Loucy (cell line): Measurements from ENCODE around the gene MMGT1.

Experiments
- H2AFZ ChIP-seq: fragments of 200-600 bp; sonication (generic); 2 replicates; pipeline ENCODE4 v1.6.0; 2016; ENCODE audit warnings: antibody characterized with exemption, mild to moderate bottlenecking, low read length, moderate library complexity
- H3F3A ChIP-seq: fragments of 200-600 bp; 2 replicates; pipeline ENCODE4 v1.6.0; 2016; ENCODE audit warnings: antibody characterized with exemption, low read depth, mild to moderate bottlenecking
- H3K27me3 ChIP-seq: fragments of 200-600 bp; sonication (generic); 2 replicates; pipeline ENCODE4 v1.6.1; 2014; ENCODE audit warnings: low read length, mild to moderate bottlenecking; ENCODE audit not compliant: insufficient read depth, poor library complexity, severe bottlenecking
- H3K36me3 ChIP-seq: fragments of 200-600 bp; sonication (generic); 2 replicates; pipeline ENCODE4 v1.6.1; 2016; ENCODE audit warnings: low read length; ENCODE audit not compliant: insufficient read depth
- H3K4me1 ChIP-seq: fragments of 200-600 bp; sonication (generic); 2 replicates; pipeline ENCODE4 v1.5.1; 2014; ENCODE audit warnings: low read length, mild to moderate bottlenecking; ENCODE audit not compliant: insufficient read depth, poor library complexity, severe bottlenecking
- H3K4me2 ChIP-seq: fragments of 200-600 bp; sonication (generic); 2 replicates; pipeline ENCODE4 v1.6.0; 2014; ENCODE audit warnings: antibody characterized with exemption, low read length, low read depth, mild to moderate bottlenecking; ENCODE audit not compliant: poor library complexity, severe bottlenecking
- H3K4me3 ChIP-seq: fragments of 200-600 bp; sonication (generic); 2 replicates; pipeline ENCODE4 v1.5.1; 2014; ENCODE audit warnings: low read length, mild to moderate bottlenecking, mixed read lengths; ENCODE audit not compliant: poor library complexity, severe bottlenecking
- H3K79me2 ChIP-seq: fragments of 200-600 bp; sonication (generic); 2 replicates; pipeline ENCODE4 v1.6.1; 2014; ENCODE audit warnings: low read length; ENCODE audit not compliant: insufficient read depth
- H3K9ac ChIP-seq: fragments of 200-600 bp; sonication (generic); 2 replicates; pipeline ENCODE4 v1.6.0; 2014; ENCODE audit warnings: mild to moderate bottlenecking, low read depth, low read length, moderate library complexity; ENCODE audit not compliant: poor library complexity, severe bottlenecking
- H3K9me2 ChIP-seq: fragments of 200-600 bp; sonication (generic); replicated peaks from 2 replicates; pipeline ENCODE4 v1.6.1; 2016; ENCODE audit warnings: low read depth, low read length, mixed read lengths
- H3K9me3 ChIP-seq: fragments of 200-600 bp; sonication (generic); 2 replicates; pipeline ENCODE4 v1.6.1; 2014; ENCODE audit warnings: mild to moderate bottlenecking, antibody characterized with exemption, low read length, low read depth; ENCODE audit not compliant: insufficient read depth
- H4K20me1 ChIP-seq: fragments of 200-600 bp; sonication (generic); 2 replicates; pipeline ENCODE4 v1.6.0; 2014; ENCODE audit warnings: antibody characterized with exemption, low read length, mild to moderate bottlenecking; ENCODE audit not compliant: insufficient read depth, poor library complexity, severe bottlenecking
- EZH2phosphoT487 ChIP-seq: fragments of 200-600 bp; IDR thresholded peaks from 2 replicates; pipeline ENCODE4 v1.6.1; 2018; ENCODE audit warnings: antibody characterized with exemption, mild to moderate bottlenecking, moderate library complexity, borderline replicate concordance
- TF ChIP-seq, protein P1 (sequence below): fragments of 200-600 bp; sonication (generic); conservative IDR thresholded peaks from 2 replicates; pipeline ENCODE4 v1.5.1; 2014; ENCODE audit warnings: mild to moderate bottlenecking, antibody characterized with exemption, low read length

Gene MMGT1

DNA sequence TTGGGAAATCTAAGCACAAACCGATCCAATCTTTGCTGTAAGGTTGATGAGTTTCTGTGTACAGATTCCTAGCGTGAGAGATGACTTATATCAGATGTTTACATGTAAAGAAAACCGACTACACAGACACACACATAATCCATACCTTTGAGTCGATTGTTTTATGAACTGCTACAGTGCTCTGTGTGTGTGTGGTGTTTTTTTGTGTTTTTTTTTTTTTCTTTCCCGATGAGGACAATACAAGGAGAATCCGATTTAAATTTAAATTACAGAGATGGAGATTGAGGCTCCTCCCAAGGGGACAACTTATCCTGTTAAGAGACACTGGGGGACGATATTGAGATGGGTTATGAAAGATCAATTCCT is 11.0 kb upstream of the MMGT1 start:
- H3K4me1 ChIP-seq, result peaks cover 29% of the 10 kb centered on the region
- no peaks in the 10 kb centered on the region for H3K27me3 ChIP-seq
- peaks cover 34% of the 10 kb centered on the region for H3K79me2 ChIP-seq
- H2AFZ ChIP-seq, result peak overlapping the region; percentile 95
- H3K9ac ChIP-seq, result peak overlapping the region; percentile 80
- H3K4me2 ChIP-seq, result peak overlapping the region; percentile 83
- no peak for TF ChIP-seq EZH2phosphoT487
- H4K20me1 ChIP-seq, result peaks cover 5% of the 10 kb centered on the region
- H3K4me3 ChIP-seq, result peak overlapping the region; percentile 87
- no peaks in the 10 kb centered on the region for H3K36me3 ChIP-seq
- H3F3A ChIP-seq, result no peaks in the 10 kb centered on the region
- H3K9me3 ChIP-seq, result no peaks in the 10 kb centered on the region
- no peaks in the 10 kb centered on the region for H3K9me2 ChIP-seq

DNA sequence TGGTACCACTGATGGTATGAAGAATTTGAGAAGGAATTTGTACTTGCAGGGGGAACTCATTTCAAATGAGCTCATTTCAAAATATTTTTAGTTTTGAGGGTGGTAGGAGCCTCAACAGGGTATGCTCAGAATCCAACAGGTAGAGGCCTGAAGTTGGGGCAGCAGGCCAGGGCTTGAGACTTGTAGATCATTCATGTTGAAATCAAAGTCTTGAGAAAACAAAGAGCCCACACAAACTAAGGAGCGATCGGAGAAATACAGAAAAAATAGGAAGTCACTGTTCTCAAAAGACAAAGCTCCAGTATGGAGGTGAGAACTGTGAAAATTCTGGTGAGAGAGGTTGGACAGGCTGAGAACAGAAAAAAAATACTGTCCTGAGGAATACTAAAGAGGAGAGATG is 10.5 kb upstream of the MMGT1 start:
- H3K79me2 ChIP-seq, result peaks cover 30% of the 10 kb centered on the region
- peaks cover 27% of the 10 kb centered on the region for H3K4me1 ChIP-seq
- H3K9me2 ChIP-seq, result no peaks in the 10 kb centered on the region
- peak overlapping the region; percentile 95; the same call in 1 of the 2 replicates for H2AFZ ChIP-seq
- H3K9me3 ChIP-seq, result no peaks in the 10 kb centered on the region
- no peaks in the 10 kb centered on the region for H3F3A ChIP-seq
- peak overlapping the region; percentile 80 for H3K9ac ChIP-seq
- no peaks in the 10 kb centered on the region for H3K36me3 ChIP-seq
- peak overlapping the region; percentile 83 for H3K4me2 ChIP-seq
- H4K20me1 ChIP-seq, result peaks cover 5% of the 10 kb centered on the region
- no peaks in the 10 kb centered on the region for H3K27me3 ChIP-seq
- TF ChIP-seq EZH2phosphoT487, result no peak
- TF ChIP-seq, protein P1, sequence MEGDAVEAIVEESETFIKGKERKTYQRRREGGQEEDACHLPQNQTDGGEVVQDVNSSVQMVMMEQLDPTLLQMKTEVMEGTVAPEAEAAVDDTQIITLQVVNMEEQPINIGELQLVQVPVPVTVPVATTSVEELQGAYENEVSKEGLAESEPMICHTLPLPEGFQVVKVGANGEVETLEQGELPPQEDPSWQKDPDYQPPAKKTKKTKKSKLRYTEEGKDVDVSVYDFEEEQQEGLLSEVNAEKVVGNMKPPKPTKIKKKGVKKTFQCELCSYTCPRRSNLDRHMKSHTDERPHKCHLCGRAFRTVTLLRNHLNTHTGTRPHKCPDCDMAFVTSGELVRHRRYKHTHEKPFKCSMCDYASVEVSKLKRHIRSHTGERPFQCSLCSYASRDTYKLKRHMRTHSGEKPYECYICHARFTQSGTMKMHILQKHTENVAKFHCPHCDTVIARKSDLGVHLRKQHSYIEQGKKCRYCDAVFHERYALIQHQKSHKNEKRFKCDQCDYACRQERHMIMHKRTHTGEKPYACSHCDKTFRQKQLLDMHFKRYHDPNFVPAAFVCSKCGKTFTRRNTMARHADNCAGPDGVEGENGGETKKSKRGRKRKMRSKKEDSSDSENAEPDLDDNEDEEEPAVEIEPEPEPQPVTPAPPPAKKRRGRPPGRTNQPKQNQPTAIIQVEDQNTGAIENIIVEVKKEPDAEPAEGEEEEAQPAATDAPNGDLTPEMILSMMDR, result no peak
- peak overlapping the region; percentile 87 for H3K4me3 ChIP-seq

DNA sequence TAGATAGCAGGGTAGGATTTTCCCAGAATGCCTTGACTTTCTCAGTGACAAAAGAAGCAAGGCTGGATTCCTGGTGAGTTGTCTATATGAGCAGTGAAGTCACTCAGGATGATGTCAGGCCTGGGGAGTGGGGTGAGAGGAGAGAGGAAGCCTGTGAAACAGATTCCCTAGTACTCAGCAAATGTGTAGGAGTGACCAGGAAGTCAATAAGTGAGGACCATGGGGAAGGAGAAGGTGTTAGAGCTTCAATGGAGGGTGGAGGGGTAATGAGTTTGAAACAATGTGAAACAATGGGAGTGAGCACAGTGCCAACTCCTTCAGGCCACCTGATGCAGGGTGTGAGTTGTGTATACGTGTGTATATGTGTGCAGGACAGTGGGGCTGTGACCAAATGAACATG is 9.1 kb upstream of the MMGT1 start:
- H3K36me3 ChIP-seq, result no peaks in the 10 kb centered on the region
- H3F3A ChIP-seq, result no peaks in the 10 kb centered on the region
- no peak overlapping the region for H3K9ac ChIP-seq
- H3K9me3 ChIP-seq, result no peaks in the 10 kb centered on the region
- no peak overlapping the region for H3K4me3 ChIP-seq
- TF ChIP-seq, protein P1, result no peak
- TF ChIP-seq EZH2phosphoT487, result no peak
- H3K9me2 ChIP-seq, result no peaks in the 10 kb centered on the region
- H3K27me3 ChIP-seq, result no peaks in the 10 kb centered on the region
- peak overlapping the region; percentile 87; the same call in 1 of the 2 replicates for H2AFZ ChIP-seq
- peak overlapping the region; percentile 48 for H3K4me2 ChIP-seq
- peaks cover 2% of the 10 kb centered on the region for H4K20me1 ChIP-seq
- peaks cover 20% of the 10 kb centered on the region for H3K4me1 ChIP-seq
- peaks cover 19% of the 10 kb centered on the region; the same call in 1 of the 2 replicates for H3K79me2 ChIP-seq

DNA sequence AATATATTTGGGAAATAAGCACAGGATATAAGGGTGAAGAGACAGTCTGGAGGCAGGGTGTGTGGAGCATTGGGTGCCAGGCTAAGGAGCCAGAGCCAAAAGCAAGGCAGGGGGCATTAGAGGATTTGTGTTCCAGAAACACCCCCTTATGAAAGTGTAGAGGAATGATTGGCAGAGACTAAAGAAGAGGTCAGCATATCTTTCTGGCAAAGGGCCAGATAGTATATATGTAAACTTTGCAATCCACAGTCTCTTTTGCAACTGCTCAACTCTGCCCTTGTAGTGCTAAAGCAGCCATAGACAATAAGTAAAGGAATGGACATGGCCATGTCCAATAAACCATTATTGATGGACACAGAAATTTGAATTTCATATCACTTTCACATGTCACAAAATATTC is 7.9 kb upstream of the MMGT1 start:
- no peak overlapping the region for H3K4me3 ChIP-seq
- H3K4me1 ChIP-seq, result peaks cover 20% of the 10 kb centered on the region
- H3K79me2 ChIP-seq, result peaks cover 12% of the 10 kb centered on the region; the same call in 1 of the 2 replicates
- H4K20me1 ChIP-seq, result no peaks in the 10 kb centered on the region
- H2AFZ ChIP-seq, result no peak overlapping the region
- no peak for TF ChIP-seq EZH2phosphoT487
- TF ChIP-seq, protein P1, result no peak
- no peaks in the 10 kb centered on the region for H3K36me3 ChIP-seq
- no peak overlapping the region for H3K4me2 ChIP-seq
- H3F3A ChIP-seq, result no peaks in the 10 kb centered on the region
- no peak overlapping the region for H3K9ac ChIP-seq
- H3K27me3 ChIP-seq, result no peaks in the 10 kb centered on the region
- H3K9me2 ChIP-seq, result no peaks in the 10 kb centered on the region
- H3K9me3 ChIP-seq, result no peaks in the 10 kb centered on the region
